ENCODE measurements around the gene FFAR2.
"Not testable (repeated sequence)": the region's sequence is repeated elsewhere in the genome, so short reads cannot be mapped to it uniquely, and the experiment has no call there.

FFAR2 gene

GRCh38 chr19:35447606-35448469 is at the start of gene FFAR2:
TSS of gene FFAR2 (plus strand) at chr19:35448257. CDS start at chr19:35449715, 1,458 bp downstream.
- DNase-seq (ENCODE audit: low spot score) = no peak

GRCh38 chr19:35398570-35398969 is 49.5 kb upstream of the FFAR2 start:
- no peak for DNase-seq (ENCODE audit: low spot score)

GRCh38 chr19:35399231-35399630 is 48.8 kb upstream of the FFAR2 start:
- no peak for DNase-seq (ENCODE audit: low spot score)

- DNase-seq (ENCODE audit: low spot score) = no peak
Observed at GRCh38 chr19:35399948-35400772, 47.9 kb upstream of the FFAR2 start.

GRCh38 chr19:35400773-35401100 is 47.3 kb upstream of the FFAR2 start:
- DNase-seq (ENCODE audit: low spot score) = no peak

GRCh38 chr19:35401416-35401815 is 46.6 kb upstream of the FFAR2 start:
- DNase-seq (ENCODE audit: low spot score) = not testable (repeated sequence)

- DNase-seq (ENCODE audit: low spot score) = no peak
Observed at GRCh38 chr19:35403116-35403760, 44.8 kb upstream of the FFAR2 start.

GRCh38 chr19:35404879-35405622 is 43.0 kb upstream of the FFAR2 start:
- DNase-seq (ENCODE audit: low spot score) = no peak

GRCh38 chr19:35407619-35408018 is 40.4 kb upstream of the FFAR2 start:
- no peak for DNase-seq (ENCODE audit: low spot score)

- DNase-seq (ENCODE audit: low spot score) = no peak
Observed at GRCh38 chr19:35408284-35409171, 39.5 kb upstream of the FFAR2 start.

- no peak for DNase-seq (ENCODE audit: low spot score)
Observed at GRCh38 chr19:35409191-35409590, 38.9 kb upstream of the FFAR2 start.

- DNase-seq (ENCODE audit: low spot score) = no peak
Observed at GRCh38 chr19:35410487-35410886, 37.6 kb upstream of the FFAR2 start.

GRCh38 chr19:35414442-35414841 is 33.6 kb upstream of the FFAR2 start:
- DNase-seq (ENCODE audit: low spot score) = no peak

- DNase-seq (ENCODE audit: low spot score) = no peak
Observed at GRCh38 chr19:35416331-35416730, 31.7 kb upstream of the FFAR2 start.

- DNase-seq (ENCODE audit: low spot score) = no peak
Observed at GRCh38 chr19:35417278-35417677, 30.8 kb upstream of the FFAR2 start.

GRCh38 chr19:35417713-35418534 is 30.1 kb upstream of the FFAR2 start:
- no peak for DNase-seq (ENCODE audit: low spot score)

- no peak for DNase-seq (ENCODE audit: low spot score)
Observed at GRCh38 chr19:35419046-35419445, 29.0 kb upstream of the FFAR2 start.

- no peak for DNase-seq (ENCODE audit: low spot score)
Observed at GRCh38 chr19:35419805-35420204, 28.3 kb upstream of the FFAR2 start.

GRCh38 chr19:35421362-35421761 is 26.7 kb upstream of the FFAR2 start:
- no peak for DNase-seq (ENCODE audit: low spot score)

- DNase-seq (ENCODE audit: low spot score) = not testable (repeated sequence)
Observed at GRCh38 chr19:35423406-35423805, 24.7 kb upstream of the FFAR2 start.
